C4-2B (cell line): ENCODE measurements around the gene GSK3B.

Experiments
- CTCF ChIP-seq: fragments of 450-650 bp; conservative IDR thresholded peaks from 2 replicates; pipeline ENCODE4 v1.5.1; 2017; ENCODE audit warnings: mild to moderate bottlenecking
- ZFX ChIP-seq: fragments of 450-650 bp; IDR thresholded peaks from 2 replicates; pipeline ENCODE4 v1.6.1; 2017

- TF ChIP-seq CTCF (no peak), ZFX (no peak)
Observed at GRCh38 chr3:119864476-119864875, 229.8 kb downstream of the GSK3B start.
